Measurements from ENCODE around the gene FAF1.

FAF1 gene

DNA sequence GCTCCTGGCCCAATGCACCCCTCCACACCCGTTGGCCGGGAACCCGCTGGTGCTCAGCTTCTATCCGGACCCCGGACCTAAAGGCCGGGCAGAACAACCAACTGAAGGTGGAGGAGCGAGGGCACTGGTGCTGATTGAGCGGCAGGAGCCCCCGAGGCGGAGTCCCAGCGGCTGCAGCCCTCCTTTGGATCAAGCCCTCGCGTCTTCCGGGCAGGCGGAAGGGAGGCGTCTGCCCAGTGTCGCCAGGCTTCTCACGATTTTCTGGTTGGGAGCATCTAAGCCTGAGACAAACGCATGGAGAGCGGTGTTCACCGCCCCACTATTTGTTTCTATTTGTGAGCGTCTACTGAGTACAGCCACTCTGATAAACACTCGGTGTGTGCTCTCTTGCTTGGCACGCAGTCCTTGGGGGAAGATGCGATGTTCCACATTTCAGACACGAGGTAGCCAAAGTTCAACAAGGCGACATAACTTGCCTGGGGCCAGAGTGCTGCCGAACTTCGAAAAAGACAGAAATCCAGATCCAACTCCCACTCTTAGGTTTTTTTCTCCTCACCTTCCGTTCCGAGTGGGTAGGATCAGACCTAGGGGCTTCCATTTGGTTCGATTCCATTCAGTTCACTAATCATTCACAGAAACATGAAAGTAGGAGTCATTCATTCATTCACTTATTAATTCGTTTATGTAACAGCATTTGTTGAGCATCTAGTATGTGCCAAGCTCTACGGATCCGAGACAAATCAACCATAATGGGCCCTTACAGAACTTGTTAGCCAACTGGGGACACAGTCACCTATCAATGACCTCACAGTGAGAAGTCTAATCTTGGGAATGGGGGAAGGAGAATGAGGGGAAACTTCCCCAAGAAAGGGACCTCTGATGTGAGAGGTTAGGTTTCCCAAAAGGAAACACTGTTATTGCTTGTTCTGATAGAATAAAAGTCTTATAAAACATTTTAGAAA is 532.0 kb downstream of the FAF1 start:
- POLR2A ChIA-PET, result no interaction called here
- no peak for DNase-seq (ENCODE audit: extremely low spot score)
- CTCF ChIA-PET, result no interaction called here
- TF ChIP-seq, protein P1, sequence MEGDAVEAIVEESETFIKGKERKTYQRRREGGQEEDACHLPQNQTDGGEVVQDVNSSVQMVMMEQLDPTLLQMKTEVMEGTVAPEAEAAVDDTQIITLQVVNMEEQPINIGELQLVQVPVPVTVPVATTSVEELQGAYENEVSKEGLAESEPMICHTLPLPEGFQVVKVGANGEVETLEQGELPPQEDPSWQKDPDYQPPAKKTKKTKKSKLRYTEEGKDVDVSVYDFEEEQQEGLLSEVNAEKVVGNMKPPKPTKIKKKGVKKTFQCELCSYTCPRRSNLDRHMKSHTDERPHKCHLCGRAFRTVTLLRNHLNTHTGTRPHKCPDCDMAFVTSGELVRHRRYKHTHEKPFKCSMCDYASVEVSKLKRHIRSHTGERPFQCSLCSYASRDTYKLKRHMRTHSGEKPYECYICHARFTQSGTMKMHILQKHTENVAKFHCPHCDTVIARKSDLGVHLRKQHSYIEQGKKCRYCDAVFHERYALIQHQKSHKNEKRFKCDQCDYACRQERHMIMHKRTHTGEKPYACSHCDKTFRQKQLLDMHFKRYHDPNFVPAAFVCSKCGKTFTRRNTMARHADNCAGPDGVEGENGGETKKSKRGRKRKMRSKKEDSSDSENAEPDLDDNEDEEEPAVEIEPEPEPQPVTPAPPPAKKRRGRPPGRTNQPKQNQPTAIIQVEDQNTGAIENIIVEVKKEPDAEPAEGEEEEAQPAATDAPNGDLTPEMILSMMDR (IDR thresholded peaks at IDR 0.05; ENCODE audit: control extremely low read depth, extremely low read depth, low read depth, missing control alignments), result no peak

GRCh38 chr1:50427086-50427817 is 532.8 kb downstream of the FAF1 start:
- ChIA-PET POLR2A (no interaction called here), CTCF (no interaction called here)
- TF ChIP-seq, protein P1 (IDR thresholded peaks at IDR 0.05; ENCODE audit: control extremely low read depth, extremely low read depth, low read depth, missing control alignments), result no peak
- DNase-seq (ENCODE audit: extremely low spot score), result no peak

- TF ChIP-seq, protein P1 (IDR thresholded peaks at IDR 0.05; ENCODE audit: control extremely low read depth, extremely low read depth, low read depth, missing control alignments), result no peak
- ChIA-PET POLR2A (no interaction called here), CTCF (no interaction called here)
- DNase-seq (ENCODE audit: extremely low spot score), result no peak
Observed at GRCh38 chr1:50426702-50427085, 533.4 kb downstream of the FAF1 start.

DNA sequence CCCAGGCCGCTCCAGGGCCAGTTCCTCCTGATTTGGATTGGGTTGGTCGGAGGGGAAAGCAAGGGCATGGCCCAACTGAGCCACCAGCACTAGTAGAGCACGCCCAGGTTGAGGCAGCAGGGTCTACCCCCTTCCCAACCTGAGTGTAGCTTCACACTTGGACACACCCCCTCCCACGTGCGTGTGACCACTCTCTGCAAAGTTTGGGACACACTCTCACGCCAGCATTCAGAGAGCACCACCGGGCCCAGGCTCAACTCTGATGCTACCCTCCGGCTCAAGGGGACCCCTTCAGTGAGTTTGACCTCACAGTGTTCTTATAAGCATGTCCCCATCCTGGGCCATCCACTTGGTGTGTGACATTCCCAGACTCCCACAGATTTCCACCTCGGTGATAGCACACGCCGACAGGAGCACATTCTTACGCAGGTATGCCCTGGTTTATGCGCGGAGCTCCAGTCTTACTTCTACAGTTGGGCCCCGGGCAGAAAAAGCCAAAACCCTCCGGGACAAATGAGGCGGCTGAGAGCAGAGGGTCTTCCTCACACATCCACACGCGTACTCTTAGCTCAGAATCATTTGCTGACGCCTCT is 533.9 kb downstream of the FAF1 start:
- ChIA-PET CTCF (no interaction called here), POLR2A (interaction anchor here (0.6 kb wide), 1 partner anchor 23 kb away, joined by 3 read pairs; no protein-coding TSS in a partner anchor)
- TF ChIP-seq, protein P1 (IDR thresholded peaks at IDR 0.05; ENCODE audit: control extremely low read depth, extremely low read depth, low read depth, missing control alignments), result no peak
- DNase-seq (ENCODE audit: extremely low spot score), result no peak

GRCh38 chr1:50425376-50426107 is 534.5 kb downstream of the FAF1 start:
- ChIA-PET CTCF (no interaction called here), POLR2A (interaction anchor here (0.6 kb wide), 1 partner anchor 23 kb away, joined by 3 read pairs; no protein-coding TSS in a partner anchor)
- TF ChIP-seq, protein P1 (IDR thresholded peaks at IDR 0.05; ENCODE audit: control extremely low read depth, extremely low read depth, low read depth, missing control alignments), result no peak
- DNase-seq (ENCODE audit: extremely low spot score), result no peak

- ChIA-PET CTCF (no interaction called here), POLR2A (no interaction called here)
- DNase-seq (ENCODE audit: extremely low spot score), result no peak
- TF ChIP-seq, protein P1 (IDR thresholded peaks at IDR 0.05; ENCODE audit: control extremely low read depth, extremely low read depth, low read depth, missing control alignments), result no peak
Observed at GRCh38 chr1:50424884-50425375, 535.1 kb downstream of the FAF1 start.

All from GM10248 (cell line).